GM12872 (cell line): ENCODE measurements around the gene C11orf21.

Experiments
- TF ChIP-seq, protein P1 (sequence below): IDR thresholded peaks from 3 replicates; pipeline ENCODE4 v1.5.1; 2011; ENCODE audit warnings: low read depth, mild to moderate bottlenecking, low read length, moderate library complexity; ENCODE audit not compliant: insufficient read depth

The C11orf21 gene

GRCh38 chr11:2273311-2273710 lies 28.4 kb downstream of the C11orf21 start:
- TF ChIP-seq, protein P1, sequence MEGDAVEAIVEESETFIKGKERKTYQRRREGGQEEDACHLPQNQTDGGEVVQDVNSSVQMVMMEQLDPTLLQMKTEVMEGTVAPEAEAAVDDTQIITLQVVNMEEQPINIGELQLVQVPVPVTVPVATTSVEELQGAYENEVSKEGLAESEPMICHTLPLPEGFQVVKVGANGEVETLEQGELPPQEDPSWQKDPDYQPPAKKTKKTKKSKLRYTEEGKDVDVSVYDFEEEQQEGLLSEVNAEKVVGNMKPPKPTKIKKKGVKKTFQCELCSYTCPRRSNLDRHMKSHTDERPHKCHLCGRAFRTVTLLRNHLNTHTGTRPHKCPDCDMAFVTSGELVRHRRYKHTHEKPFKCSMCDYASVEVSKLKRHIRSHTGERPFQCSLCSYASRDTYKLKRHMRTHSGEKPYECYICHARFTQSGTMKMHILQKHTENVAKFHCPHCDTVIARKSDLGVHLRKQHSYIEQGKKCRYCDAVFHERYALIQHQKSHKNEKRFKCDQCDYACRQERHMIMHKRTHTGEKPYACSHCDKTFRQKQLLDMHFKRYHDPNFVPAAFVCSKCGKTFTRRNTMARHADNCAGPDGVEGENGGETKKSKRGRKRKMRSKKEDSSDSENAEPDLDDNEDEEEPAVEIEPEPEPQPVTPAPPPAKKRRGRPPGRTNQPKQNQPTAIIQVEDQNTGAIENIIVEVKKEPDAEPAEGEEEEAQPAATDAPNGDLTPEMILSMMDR = no peak

DNA sequence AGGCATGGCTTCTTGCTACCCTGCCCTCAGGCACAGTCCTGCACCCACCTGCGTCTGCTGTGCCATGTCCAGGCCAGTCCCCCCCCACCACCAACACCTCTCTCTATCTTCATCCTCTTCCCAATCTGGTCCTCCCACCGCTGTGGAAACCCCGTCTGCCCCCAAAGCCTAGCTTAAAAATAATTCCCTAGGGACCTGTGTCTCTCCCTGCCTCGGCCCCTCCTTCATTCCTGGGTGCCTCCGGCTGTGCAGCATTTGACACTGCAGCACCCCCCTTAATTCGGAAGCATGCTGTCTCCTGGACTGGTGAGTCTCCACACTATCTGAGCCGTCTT lies 28.8 kb downstream of the C11orf21 start:
- TF ChIP-seq, protein P1 = no peak

DNA sequence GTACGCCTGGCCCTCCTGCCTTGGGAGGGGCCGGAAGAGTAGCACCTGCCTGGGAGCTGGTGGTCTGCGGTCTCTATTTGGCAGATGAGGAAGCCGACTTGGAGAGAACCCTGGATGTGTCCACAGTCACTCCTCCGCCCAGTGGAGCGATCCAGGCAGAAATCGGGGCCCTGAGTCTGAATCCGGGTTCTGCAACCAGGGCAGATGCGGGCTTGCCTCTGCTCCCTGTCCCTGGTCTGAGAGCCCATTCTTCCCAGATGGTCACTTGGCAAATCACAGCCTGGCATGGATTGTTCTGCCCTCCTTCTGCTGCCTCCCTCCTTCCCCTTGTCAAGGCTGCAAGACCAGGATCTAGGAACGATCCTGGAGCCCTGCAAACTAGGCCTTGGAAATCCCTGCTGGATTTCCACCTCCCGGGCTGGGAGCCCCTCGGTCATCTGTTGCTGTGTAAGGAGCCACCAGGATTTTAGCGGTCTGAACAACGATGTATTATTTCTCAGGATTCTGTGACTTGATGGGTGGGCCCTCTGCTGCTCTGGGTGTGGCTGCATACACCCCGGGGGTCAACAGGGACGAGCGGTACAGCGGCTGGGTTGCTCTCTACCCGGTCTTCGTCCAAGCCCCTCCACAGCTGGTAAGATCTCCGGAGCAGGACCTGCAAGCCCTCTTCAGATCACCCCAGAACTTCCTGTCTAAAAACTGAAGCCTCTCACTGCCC lies 29.3 kb downstream of the C11orf21 start:
- TF ChIP-seq, protein P1 = no peak

DNA sequence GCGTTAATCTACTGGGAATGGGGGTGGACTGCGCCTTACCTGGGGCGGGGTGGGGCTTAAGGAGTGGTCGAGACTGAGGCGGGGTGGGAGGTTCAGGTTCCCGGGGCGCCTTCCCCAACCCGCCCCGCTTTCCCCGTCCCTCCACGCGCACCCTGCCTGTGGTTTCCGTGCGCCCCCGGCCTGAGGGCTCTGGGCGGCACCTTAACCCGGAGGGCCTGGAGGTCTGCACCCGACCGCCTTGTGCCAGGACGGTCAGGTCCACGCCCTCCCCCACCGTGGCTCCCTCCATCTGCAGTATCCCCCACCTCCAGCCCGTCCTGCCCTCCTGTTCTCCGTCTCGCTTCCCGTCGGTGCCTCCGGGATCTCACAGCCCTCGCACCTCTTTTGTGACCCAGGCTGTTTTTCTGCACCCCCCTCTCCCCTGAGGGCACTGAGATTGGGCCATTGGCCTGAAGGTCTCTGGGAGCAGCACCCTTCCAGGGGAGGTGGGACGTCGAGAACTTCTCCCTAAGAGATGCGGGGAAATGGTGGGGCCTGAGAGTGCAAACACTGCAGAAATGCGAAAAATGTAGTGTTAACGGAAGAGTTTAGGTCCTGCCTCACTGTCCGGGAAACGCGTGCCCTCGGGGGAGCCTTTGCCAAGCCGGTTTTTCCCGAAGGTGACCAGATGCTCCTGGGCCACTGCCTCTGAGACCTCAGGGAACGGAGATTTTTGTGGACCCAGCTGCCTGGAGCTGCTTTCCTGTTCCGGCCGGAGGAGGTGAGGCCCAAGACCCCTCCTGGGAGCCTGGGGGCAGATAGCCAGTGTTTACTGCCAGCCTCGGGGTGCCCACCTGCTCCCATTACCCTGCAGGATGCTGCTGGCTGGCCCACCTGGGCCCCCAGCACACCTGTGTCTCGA lies 30.1 kb downstream of the C11orf21 start:
- TF ChIP-seq, protein P1 = no peak

DNA sequence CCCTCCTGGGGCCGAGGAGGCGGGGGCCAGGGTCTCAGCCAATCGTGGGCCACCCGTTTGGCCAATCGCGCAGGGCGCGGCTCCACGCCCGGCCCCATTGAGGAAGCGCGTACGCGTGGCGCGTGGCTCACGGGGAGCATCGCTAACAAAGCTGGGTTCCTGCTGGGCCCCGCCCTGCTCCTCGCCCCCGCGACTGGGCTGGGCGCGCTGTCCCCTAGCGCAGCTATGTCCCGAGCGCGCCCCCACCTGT lies 30.7 kb downstream of the C11orf21 start:
- TF ChIP-seq, protein P1 = no peak

DNA sequence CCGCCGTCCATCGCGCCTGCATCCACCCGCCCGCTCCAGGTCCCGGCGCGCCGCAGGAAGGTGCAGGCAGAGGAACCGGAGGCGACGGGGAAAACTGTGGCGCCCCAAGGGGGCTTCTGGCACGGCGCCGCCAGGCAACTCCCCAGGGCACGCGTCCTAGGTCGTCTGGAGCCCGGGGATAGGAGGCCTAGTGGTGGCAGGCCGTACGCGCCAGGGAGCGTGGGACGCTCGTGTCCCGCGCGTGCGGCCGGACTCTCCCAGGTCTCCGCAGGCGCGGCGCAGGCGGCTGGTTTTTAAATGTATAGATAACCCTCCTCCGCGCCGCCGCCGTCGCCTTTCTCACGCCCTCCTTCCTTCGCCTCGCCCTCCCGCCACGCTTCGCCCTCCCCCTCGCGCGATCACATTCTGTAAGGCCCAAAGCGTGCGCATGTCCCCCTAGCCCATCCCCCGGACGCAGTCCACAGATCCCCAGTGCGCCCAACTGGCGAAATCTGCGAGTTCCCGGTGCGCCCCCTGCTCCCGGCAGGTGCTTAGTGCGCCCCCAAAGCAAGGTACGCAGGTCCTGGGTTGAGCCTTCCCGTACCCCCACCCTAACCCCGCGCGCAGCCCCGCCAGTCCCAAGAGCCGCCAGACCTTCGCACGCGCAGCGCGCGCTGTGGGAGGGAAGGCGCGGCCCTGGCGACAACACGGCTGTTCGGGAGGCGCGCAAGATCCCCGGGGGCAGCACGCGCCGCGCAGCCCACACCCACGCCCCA lies 31.2 kb downstream of the C11orf21 start, which contains the start of gene ASCL2:
Gene ASCL2, minus strand, starts transcription at position 267 of the 755 bp plus-strand sequence. Its CDS starts 256 bp downstream, at position 11.
- TF ChIP-seq, protein P1 = no peak
